SKM-1 treated with dmso at 0.1 percent for 144 hours (cell line): ENCODE measurements around the gene DACH2.

Experiments
- DNase-seq: peaks from one replicate; lab custom pipeline; 2025; ENCODE audit not compliant: unreplicated experiment; lab: John Stamatoyannopoulos, UW

Gene DACH2

GRCh38 chrX:86295293-86295692, 147.0 kb downstream of the DACH2 start:
- no peak for DNase-seq

GRCh38 chrX:86322913-86323312, 174.7 kb downstream of the DACH2 start:
- no peak for DNase-seq

DNA sequence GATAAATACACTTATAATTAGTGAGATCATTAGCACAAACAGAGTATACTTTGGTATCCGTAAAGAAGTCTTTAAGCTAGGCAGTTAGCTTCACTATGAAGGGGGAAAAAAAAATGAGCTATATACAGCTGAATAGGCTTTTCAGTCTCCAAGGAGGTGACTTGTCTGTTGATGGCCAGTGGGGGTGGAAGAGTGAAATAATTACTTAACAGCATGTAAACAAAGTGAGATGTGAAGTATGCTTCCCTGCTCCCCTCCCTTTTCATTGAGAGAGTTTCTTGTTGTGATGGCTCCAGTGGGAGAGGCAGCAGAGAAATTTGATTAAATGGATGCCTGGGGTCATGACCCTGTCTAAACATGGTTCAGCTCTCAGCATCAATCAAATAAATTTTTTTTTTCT, 180.9 kb downstream of the DACH2 start:
- no peak for DNase-seq

GRCh38 chrX:86348669-86349068, 200.4 kb downstream of the DACH2 start:
- DNase-seq: no peak

- DNase-seq: no peak
Observed at GRCh38 chrX:86349115-86349514, 200.9 kb downstream of the DACH2 start.

GRCh38 chrX:86369847-86370630, 221.8 kb downstream of the DACH2 start:
- DNase-seq: no peak

- DNase-seq: no peak
Observed at GRCh38 chrX:86370927-86371326, 222.7 kb downstream of the DACH2 start.

- DNase-seq: no peak
Observed at GRCh38 chrX:86379209-86379608, 231.0 kb downstream of the DACH2 start.

DNA sequence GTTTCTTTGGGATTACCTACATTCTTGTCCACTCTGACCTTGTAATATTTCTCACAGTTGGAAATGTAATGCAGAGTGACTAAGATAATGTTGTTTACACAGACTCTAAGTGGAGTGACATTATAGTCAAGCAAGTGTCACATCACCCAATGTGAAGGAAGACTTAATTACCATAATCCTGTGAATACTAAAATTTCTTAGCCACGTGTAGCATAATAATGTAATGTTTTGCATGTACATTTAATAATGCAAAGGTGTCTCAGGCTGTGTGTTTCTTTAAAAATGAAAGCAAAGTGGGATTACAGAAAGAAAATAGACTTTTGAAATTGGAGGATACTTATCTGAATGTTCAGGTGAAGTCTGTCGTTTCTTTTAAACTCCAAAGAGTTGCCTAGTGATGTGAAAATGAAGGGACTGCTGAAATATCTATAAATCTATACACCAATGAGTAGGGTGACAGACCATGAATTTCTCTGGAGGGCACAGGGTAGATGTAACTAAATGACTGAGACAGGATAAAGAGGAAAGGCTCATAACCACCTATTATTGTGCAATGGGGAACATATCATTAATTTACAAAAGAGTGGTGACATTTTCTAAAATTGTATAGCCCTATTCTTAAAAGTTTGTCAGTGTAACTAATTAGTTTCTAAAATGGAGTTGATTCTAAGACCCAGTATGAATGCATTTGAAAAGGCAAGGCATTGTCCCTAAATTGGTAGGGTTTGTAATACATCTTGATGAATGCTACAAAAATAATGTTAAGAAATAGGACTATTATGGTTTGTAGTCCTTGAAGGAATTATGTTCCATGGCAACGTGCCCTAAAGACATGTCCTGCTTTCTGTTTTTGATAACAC, 235.7 kb downstream of the DACH2 start:
- no peak for DNase-seq

GRCh38 chrX:86407371-86407770, 259.1 kb downstream of the DACH2 start:
- no peak for DNase-seq

- DNase-seq: no peak
Observed at GRCh38 chrX:86421771-86422170, 273.5 kb downstream of the DACH2 start.

GRCh38 chrX:86436116-86436515, 287.9 kb downstream of the DACH2 start:
- DNase-seq: no peak

GRCh38 chrX:86455495-86455894, 307.2 kb downstream of the DACH2 start:
- DNase-seq: no peak

- no peak for DNase-seq
Observed at GRCh38 chrX:86460760-86461159, 312.5 kb downstream of the DACH2 start.

GRCh38 chrX:86504297-86504696, 356.0 kb downstream of the DACH2 start:
- DNase-seq: no peak

DNA sequence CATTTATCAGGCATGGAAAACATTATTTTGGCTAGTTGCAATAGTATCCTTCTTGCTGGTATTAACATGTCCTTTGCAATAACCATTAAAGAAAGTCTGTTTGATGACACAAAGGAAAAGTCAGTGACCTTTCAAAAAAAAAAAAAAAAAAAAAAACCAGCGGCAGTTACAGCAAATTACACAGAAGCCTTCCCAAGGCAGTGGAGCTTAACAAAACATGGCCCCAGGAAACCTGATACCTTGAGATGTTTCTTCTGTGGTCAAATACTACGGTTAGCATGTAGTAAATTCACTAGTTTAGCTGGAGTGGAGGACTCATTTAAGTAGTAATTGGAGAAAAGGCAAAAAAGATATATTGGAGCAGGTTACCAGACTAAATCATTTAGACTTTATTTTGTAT, 359.1 kb downstream of the DACH2 start:
- DNase-seq: no peak

DNA sequence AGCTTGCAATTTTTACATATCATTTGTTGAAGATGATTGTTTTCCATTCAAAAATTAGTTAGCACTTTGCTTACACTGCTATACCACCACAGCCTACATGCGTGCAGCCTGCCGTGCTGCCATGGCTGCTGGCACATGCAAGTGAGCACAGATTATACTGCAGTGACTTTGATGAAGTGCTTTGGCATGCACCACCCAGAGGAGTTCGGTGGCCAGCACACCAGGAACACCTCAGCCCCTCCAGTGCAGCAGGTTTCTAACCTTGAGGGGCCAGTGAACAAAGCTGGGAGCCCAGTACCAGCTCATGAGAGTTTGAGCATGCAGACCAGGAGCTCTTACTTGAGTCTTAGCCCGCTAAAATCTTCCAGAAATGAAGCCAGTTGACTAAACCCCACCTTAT, 431.5 kb downstream of the DACH2 start:
- no peak for DNase-seq

- DNase-seq: peak; percentile 40
Observed at GRCh38 chrX:86604607-86605006, 456.4 kb downstream of the DACH2 start.

GRCh38 chrX:86696951-86697350, 548.7 kb downstream of the DACH2 start:
- DNase-seq: no peak

- no peak for DNase-seq
Observed at GRCh38 chrX:86711531-86712180, 563.4 kb downstream of the DACH2 start.

GRCh38 chrX:86714441-86714840, 566.2 kb downstream of the DACH2 start:
- no peak for DNase-seq

- DNase-seq: no peak
Observed at GRCh38 chrX:86724277-86724676, 576.0 kb downstream of the DACH2 start.
